Stimulated activated CD4-positive, alpha-beta T cell treated with anti-CD3 and anti-CD28 coated beads, Interleukin-1b, Interleukin-23, amount 100 ng/mL, for 1 hour (primary cell): ENCODE measurements around the gene NAA20.

Experiments used
- DNase-seq, 2 donors: peaks; one replicate each; pipeline ENCODE4 v3.0.0-alpha.2; 2020; ENCODE audit warnings: low read depth in 2 of 2

NAA20 gene

GRCh38 chr20:20019123-20019522 is 2.0 kb downstream of the NAA20 start:
- DNase-seq: no peak

- DNase-seq: no peak
Measured at GRCh38 chr20:20020908-20021307, 3.7 kb downstream of the NAA20 start.

DNA sequence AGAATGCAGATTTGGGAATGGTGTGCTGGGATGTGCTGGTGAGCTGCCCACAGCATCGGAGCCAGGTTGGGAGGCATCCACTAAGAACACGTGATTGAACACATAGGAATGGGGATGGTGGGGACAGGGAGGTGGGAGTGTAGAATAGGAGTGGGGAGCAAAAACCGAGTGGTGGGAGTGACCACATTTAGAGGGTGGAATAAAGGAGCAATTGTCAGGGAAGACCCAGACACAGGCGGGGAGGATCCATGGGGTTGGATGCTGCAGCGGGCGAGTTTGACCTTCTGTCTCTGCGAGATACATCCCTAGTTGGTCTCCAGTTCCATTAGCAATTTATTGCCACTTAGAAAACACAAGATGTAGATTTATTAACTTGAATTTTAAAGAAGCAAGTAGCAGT is 4.7 kb downstream of the NAA20 start:
- no peak for DNase-seq

- no peak for DNase-seq
Measured at GRCh38 chr20:20022498-20022897, 5.3 kb downstream of the NAA20 start.

GRCh38 chr20:20023395-20023794 is 6.2 kb downstream of the NAA20 start:
- no peak for DNase-seq

DNA sequence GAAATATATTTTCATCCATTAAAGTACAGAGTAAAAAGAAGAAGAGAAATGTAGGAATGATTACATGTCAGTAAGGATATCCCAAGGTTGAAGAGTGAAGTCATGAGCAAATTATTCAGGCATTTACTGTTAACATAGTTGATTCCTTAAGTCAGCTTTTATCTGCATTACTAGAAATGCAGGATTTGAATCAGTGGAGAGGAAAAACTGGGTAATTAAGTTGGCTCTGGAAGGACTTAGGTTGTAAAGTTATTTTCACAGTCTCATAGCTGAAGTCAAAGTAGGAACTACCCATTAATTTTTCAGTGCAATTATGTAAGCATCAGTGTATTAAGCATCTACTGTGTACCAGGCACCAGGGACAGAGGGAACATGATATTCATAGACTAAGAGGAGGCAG is 7.8 kb downstream of the NAA20 start:
- no peak for DNase-seq

GRCh38 chr20:20027284-20027683 is 10.1 kb downstream of the NAA20 start:
- DNase-seq: no peak

DNA sequence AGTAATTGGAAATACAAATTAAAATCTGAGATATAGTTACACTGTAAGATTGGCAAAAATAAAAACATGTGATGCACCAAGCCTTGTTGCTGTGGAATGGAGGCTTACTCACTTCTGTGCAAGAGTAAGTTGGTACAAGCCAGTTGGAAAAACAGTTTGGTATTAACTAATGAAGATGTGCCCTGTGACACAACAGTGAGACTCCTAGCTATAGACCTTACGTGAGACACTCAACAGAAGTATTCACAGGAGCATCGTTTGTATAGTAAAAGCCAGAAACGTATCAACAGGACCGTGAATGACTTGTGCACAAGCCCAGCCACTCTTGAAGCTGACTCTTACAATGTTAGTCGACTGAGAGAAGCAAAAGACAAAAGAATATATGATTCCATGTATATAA is 14.6 kb downstream of the NAA20 start:
- DNase-seq: no peak

DNA sequence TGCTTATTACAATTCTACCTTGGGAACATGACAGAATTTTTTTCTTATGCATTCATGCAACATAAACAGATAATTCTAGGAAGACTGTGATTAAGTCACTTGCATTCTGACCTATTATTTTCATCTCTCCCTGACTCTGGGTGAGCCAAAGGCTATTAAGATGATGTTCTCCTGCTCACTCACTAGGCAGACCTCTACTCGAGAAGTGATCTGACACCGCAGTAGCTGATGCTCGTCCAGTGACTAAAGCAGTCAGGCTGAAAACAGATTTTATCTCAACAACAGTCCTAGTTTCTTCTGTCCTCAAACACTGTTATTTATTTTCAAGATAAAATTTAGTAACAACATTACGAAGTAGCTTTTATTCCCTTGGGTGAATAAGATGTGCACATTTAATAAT is 17.3 kb downstream of the NAA20 start:
- no peak for DNase-seq

GRCh38 chr20:20036756-20037155 is 19.6 kb downstream of the NAA20 start:
- DNase-seq: no peak

GRCh38 chr20:20037960-20038359 is 20.8 kb downstream of the NAA20 start:
- DNase-seq: no peak

GRCh38 chr20:20038586-20038985 is 21.4 kb downstream of the NAA20 start:
- DNase-seq: no peak

DNA sequence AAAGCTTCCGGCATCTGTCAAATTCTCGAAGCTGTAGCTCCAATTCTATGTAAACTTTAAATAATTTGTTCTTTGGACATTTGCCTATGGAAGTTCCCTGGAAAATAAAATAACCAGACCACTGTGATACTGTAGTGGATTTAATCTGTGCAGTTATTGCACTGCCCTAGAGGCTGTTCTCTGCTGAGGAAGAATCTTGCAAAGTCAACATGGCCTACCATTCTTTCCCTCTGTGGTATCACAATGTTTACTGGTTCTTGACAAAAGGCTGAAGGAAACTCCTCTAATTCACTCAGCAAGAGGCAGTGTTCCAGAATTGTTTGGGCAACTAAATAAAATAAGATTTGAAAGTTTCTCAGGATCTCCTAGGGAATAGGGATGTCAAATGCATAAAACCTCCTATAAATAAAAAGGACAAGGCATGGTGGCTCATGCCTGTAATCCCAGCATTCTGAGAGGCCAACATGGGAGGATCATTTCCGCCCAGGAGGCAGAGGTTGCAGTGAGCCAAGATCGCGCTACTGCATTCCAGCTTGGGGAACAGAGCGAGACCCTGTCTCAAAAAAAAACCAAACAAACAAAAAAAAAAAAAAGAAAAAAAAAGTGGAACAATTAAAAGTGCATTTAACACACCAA is 22.7 kb downstream of the NAA20 start:
- DNase-seq: no peak

DNA sequence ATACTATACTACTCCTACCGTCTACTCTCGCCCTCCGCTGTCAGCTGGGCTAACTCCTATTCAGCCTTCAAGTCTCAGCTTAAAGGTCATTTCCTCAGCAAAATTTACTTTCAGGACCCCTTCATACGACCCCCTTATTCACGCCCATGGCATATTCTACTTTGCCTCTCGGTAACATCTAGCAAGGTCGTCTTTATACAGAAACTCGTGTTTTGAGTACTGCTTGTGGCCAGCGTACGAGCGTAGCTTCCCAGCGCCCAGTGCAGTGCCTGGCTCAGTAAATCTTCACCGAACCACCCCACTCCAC is 34.6 kb downstream of the NAA20 start:
- DNase-seq: no peak

GRCh38 chr20:20052074-20052970 is 35.2 kb downstream of the NAA20 start, which contains the start of the genes CFAP61 and CRNKL1:
Gene CFAP61 (plus strand): TSS chr20:20052532. CDS start chr20:20056654, 4,122 bp downstream.
Gene CRNKL1 (minus strand): TSS chr20:20052466. CDS start chr20:20052342, 124 bp downstream.
- peak; percentile 90 to 91 for DNase-seq

DNA sequence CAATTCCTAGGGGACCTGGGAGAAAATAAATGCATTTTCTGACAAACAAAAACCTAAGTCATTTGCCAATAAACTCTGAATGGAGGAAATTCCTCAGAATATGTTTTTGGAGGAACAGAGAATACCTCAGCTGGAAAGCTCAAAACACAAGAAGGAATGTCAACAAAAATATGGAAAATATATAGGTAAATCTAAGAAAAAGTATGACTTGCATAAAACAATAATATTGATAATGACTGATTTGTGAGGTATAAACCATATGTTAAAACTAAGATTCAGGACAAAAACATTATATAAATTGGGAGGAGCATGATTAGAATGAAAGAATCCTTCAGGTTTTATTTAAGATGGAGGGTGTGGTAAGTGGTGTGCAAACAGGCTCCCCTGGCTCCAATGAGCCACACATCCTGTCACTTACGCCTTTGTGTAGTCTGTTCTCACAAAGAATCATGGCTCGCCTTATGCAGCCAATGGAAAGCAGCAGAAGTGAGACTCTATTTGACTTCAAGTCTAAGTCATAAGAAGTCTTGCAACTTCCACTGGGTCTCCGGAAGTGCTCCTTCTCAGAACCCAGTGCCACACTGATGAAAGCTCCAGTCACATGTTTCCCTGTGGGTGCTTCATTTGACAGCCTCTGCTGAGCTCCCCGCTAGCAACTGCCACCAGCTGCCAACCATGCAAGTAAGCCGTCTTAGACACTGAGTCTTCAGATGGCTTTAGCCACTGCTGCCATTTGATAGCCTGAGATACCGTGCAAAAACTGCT is 43.3 kb downstream of the NAA20 start:
- DNase-seq: no peak

DNA sequence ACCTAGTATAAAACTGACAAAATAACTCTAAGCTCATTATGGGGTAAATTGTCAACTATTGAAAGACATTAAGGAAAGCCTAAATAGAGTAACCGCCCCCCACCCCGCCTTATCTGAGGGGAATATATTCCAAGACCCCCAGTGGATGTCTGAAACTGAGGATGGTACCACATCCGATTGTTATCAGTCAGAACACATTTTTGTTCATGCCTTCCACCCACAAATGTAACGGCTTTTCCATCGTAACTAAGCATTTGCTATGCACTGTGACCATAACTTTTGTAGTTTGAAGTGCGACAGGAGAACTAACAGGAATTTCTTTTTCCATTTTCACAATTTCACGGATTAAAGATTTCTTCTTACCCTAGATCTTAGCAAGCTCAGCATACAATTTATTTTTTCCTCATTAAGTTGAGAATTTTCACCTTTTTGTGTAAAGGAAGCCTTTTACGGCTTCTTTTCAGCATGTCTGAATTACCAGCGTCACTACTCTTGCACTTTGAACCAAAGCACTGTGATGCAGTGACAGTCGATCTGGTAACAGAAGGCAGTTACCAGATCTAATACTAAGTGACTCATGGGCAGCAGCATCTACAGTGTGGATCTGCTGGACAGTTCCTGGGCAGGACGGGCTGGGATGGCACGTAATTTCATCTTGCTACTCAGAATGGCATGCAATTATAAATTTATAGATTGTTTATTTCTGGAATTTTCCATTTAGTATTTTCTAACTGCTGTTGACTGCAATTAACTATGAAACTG is 47.0 kb downstream of the NAA20 start:
- DNase-seq: no peak

DNA sequence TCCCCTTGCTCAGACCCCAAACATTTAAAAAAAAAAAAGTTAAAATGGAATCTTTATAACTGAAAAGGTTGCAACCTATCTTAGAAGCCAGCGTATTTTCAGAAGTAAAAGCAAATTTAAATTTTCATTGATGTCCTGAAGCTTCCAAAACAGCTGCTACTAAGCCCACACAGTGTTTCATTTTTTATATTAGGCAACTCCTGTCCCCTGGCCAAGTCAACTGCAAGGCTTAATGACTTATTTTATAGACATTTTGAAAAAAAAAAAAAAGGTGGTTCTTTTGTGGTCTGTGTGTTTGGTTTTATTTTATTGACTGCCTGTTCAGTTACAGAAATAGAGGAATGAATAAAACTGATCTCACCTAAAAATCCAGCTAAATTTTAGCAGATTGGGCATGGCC is 48.2 kb downstream of the NAA20 start:
- no peak for DNase-seq

- DNase-seq: no peak
Measured at GRCh38 chr20:20070871-20071726, 53.9 kb downstream of the NAA20 start.

GRCh38 chr20:20073801-20074371 is 56.7 kb downstream of the NAA20 start:
- no peak for DNase-seq
